Adipocyte (in vitro differentiated cells): ENCODE data around the gene CENPP.

Source experiments
- DNase-seq: peaks from one replicate; pipeline ENCODE4 v3.0.0-alpha.2; 2015; ENCODE audit warnings: low read depth
- H3K27me3 ChIP-seq: replicated peaks from 2 replicates; pipeline ENCODE4 v1.7.0; 2013; ENCODE audit warnings: mild to moderate bottlenecking, low read length, moderate library complexity; ENCODE audit not compliant: control insufficient read depth, insufficient read depth
- H3K36me3 ChIP-seq: 2 replicates; pipeline ENCODE4 v1.7.0; 2013; ENCODE audit warnings: low read length, mild to moderate bottlenecking, moderate library complexity; ENCODE audit not compliant: control insufficient read depth, insufficient read depth, severe bottlenecking
- H3K4me1 ChIP-seq: 2 replicates; pipeline ENCODE4 v1.7.0; 2013; ENCODE audit warnings: mild to moderate bottlenecking, low read length, moderate library complexity; ENCODE audit not compliant: control insufficient read depth, insufficient read depth
- H3K4me3 ChIP-seq: 2 replicates; pipeline ENCODE4 v1.7.0; 2013; ENCODE audit warnings: mild to moderate bottlenecking, low read length, moderate library complexity
- H3K9ac ChIP-seq: 2 replicates; pipeline ENCODE4 v1.7.0; 2013; ENCODE audit warnings: mild to moderate bottlenecking, low read length, moderate library complexity
- H3K9me3 ChIP-seq: 2 replicates; pipeline ENCODE4 v1.7.0; 2013; ENCODE audit warnings: mild to moderate bottlenecking, low read length, moderate library complexity; ENCODE audit not compliant: control insufficient read depth

Gene CENPP

DNA sequence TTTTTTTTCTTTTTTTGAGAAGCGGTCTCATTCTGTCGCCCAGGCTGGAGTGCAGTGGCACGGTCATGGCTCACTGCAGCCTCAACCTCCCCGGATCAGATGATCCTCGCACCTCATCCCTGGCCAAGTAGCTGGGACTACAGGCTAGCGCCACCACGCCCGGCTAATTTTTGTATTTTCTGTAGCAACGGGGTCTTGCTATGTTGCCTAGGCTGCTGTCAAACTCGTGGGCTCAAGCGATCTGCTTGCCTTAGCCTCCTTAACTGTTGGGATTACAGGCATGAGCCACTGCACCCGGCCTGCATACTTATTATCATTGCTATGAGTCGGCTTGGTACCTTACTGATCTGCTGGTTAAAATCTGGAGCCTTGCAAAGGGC is 31.5 kb upstream of the CENPP start:
- H3K4me3 ChIP-seq = peak overlapping the region; percentile 98

DNA sequence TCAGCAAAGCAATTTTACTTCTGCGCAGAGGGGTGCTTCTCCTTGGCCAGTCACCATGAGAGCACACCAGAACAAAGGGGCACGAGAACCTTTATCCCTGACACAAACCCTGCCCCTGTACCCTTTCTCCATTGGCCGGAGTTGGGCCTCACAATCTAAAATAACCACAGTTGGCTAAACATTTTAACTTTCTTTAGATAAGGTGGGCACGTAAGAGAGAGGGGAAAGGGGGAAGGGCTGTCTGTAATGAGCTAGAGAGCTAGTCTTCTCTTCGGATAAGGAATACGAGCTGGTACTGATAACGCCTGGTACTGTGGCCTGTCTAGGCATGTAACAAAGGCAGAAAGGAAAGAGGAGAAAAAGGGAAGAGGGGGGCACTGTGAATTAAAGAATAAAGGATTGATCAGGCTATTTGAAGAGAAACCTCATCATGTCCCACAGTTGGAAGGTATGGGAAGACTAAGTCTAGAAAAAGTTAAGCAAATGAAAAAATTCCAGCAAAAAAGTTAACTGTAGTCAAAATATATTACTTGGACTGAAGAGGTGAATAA is 30.4 kb upstream of the CENPP start:
- H3K9ac ChIP-seq = peak overlapping the region; percentile 99
- H3K27me3 ChIP-seq = no peaks in the 10 kb centered on the region
- no peak overlapping the region for H3K4me3 ChIP-seq
- no peak for DNase-seq
- peaks cover 32% of the 10 kb centered on the region for H3K4me1 ChIP-seq
- H3K36me3 ChIP-seq = peaks cover 47% of the 10 kb centered on the region
- H3K9me3 ChIP-seq = no peaks in the 10 kb centered on the region

More for the DNA sequence above, 31.5 kb upstream of the CENPP start:
- Histone ChIP-seq H3K9me3 (no peaks in the 10 kb centered on the region), H3K4me1 (peaks cover 37% of the 10 kb centered on the region), H3K27me3 (no peaks in the 10 kb centered on the region), H3K9ac (peak overlapping the region; percentile 99), H3K36me3 (peaks cover 39% of the 10 kb centered on the region)
- peak; percentile 29 for DNase-seq

DNA sequence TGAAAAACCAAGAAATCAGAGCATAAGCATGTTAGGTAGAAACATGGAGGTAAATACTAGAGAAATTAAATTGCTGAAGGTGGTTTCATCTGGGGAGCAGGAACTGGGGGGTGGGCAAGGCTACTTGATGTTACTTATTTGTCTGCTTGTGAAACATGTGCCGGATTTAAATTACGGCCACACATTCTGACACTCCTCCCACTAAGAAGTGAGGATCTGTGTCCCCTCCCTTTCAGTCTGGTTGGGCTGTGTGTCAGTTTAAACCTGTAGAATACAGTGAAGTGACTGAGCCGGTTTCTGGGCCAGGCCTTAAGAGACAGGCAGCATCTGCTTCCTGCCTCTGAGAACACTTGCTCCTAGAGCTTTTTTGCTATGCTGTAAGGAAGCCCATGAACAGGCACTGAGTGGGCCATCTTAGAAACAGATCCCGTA is 29.9 kb upstream of the CENPP start:
- DNase-seq = no peak
- Histone ChIP-seq H3K9ac (no peak overlapping the region), H3K36me3 (peaks cover 48% of the 10 kb centered on the region), H3K4me1 (peaks cover 31% of the 10 kb centered on the region), H3K27me3 (no peaks in the 10 kb centered on the region), H3K9me3 (no peaks in the 10 kb centered on the region), H3K4me3 (no peak overlapping the region)

DNA sequence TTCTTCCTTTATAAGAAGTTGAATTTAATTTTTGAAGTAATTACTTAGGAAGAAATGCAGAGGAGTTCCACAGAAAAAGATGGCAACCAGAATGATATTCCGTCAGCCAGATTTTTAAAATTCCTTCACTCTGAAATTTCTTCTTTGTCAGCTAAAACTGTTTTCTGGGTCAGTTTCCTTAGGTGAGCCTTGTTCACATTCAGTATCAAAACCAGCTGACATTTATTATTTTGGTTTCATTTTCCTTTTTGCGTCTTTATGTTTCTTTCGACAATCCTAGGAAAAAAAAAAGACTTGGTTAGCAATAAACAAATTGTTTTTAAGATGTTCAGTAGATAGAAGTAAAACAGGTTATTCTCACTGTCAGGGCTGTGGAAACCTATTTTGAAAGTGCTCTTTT is 28.1 kb upstream of the CENPP start:
- peaks cover 65% of the 10 kb centered on the region for H3K36me3 ChIP-seq
- no peak overlapping the region for H3K9ac ChIP-seq
- no peak overlapping the region for H3K4me3 ChIP-seq
- DNase-seq = no peak
- no peaks in the 10 kb centered on the region for H3K9me3 ChIP-seq
- H3K4me1 ChIP-seq = peaks cover 14% of the 10 kb centered on the region
- no peaks in the 10 kb centered on the region for H3K27me3 ChIP-seq

DNA sequence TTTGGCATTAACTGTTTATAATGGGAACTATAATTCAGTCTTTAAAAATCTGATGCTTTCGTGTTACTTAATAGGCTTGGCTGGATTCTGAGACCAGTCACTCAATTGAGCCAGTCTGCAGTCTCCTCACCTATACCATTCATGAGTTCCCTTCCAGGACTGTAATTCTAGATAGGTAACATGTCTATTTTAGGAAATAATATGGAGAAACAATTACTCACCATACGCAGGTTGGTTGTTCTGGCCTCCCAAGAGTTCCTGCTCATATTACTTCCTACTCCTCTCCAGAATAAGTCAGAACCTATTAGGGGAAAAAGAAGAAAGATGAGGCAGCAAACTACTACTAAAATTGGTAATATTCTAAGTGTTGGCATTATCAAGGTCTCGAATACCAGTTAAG is 27.7 kb upstream of the CENPP start:
- no peak for DNase-seq
- no peak overlapping the region for H3K9ac ChIP-seq
- H3K36me3 ChIP-seq = peaks cover 69% of the 10 kb centered on the region
- H3K27me3 ChIP-seq = no peaks in the 10 kb centered on the region
- no peaks in the 10 kb centered on the region for H3K9me3 ChIP-seq
- peaks cover 14% of the 10 kb centered on the region for H3K4me1 ChIP-seq
- no peak overlapping the region for H3K4me3 ChIP-seq

DNA sequence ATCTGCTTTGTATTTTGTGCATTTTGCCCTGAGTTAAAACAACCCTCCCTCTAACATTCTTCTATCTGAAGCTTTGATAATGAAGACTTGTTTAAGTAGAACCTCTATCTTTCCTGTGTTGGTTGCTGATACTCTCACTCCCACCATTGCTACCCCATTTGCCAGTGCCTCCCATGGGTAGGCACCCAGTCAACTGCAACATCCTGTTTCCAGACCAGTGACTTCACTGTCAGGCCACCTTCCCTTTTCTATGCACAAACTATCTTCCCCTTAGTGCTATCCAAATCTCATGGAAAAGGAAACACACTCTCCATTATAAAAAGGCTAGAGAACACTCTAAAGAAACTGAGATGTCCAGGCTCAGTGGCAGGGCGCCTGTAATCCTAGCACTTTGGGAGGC is 26.6 kb upstream of the CENPP start:
- no peaks in the 10 kb centered on the region for H3K27me3 ChIP-seq
- H3K9ac ChIP-seq = no peak overlapping the region
- H3K4me3 ChIP-seq = no peak overlapping the region
- peaks cover 80% of the 10 kb centered on the region for H3K36me3 ChIP-seq
- no peak for DNase-seq
- peaks cover 12% of the 10 kb centered on the region for H3K4me1 ChIP-seq
- H3K9me3 ChIP-seq = no peaks in the 10 kb centered on the region

DNA sequence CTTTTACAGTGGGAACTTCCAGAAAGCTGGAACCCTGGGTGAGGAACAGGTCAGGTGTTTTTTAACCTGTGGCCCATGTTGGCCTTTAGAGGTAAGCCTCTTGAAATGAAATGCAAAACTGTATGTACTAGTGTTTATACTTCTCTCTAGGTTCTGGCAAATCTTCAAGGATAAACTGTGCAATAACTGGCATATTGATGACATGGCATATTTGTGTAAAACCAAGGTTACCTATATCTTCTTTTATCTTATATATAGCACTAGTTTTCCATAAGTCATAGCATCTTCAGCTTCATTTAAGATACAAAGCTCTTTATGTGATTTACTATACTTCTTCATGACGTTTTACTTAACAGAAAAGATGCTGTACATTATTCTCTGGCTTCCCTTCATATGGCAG is 24.8 kb upstream of the CENPP start:
- Histone ChIP-seq H3K9me3 (no peaks in the 10 kb centered on the region), H3K36me3 (peaks cover 98% of the 10 kb centered on the region), H3K27me3 (no peaks in the 10 kb centered on the region), H3K9ac (no peak overlapping the region), H3K4me1 (no peaks in the 10 kb centered on the region), H3K4me3 (no peak overlapping the region)
- DNase-seq = no peak

DNA sequence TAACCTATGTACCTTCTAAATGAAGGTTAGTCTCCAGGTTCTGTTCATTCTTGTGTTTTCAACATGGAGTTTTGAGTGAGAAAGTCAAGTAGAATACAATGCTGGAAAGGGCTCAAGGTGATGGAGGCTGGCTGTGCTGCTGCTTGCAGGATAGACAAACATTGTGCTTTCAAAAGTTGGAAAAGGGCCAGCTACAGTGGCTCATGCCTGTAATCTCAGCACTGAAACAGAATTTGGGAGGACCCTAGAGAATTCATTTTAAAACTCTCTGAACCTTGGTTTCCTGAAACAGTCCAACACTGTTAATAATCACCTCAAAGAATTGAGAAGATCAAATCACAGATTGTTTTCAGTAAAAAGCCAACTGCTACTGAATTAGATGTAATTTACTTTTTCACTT is 16.9 kb upstream of the CENPP start:
- H3K27me3 ChIP-seq = no peaks in the 10 kb centered on the region
- no peak overlapping the region for H3K9ac ChIP-seq
- H3K4me1 ChIP-seq = peaks cover 9% of the 10 kb centered on the region
- no peaks in the 10 kb centered on the region for H3K9me3 ChIP-seq
- peaks cover 75% of the 10 kb centered on the region for H3K36me3 ChIP-seq
- peak; percentile 43 for DNase-seq
- no peak overlapping the region for H3K4me3 ChIP-seq

DNA sequence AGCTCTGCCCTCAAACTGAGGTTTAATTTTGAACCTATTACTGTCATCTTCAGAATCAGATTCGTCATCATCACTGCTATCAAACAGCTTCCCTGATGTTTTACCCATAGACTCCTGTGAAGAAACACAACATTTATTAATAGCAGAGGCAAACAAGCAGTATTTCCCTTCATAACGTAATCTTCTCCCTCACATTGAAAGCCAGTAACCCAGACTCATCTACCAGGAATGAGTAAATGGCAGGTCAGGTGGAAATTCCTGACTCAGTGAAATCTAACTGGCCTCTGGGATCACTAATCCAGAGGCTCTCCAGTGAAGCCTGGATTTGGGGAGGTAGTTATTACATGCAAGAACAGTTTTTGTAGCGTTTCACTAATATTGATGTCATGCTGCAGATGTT is 15.2 kb upstream of the CENPP start:
- Histone ChIP-seq H3K4me3 (no peak overlapping the region), H3K36me3 (peaks cover 71% of the 10 kb centered on the region), H3K9me3 (no peaks in the 10 kb centered on the region)

DNA sequence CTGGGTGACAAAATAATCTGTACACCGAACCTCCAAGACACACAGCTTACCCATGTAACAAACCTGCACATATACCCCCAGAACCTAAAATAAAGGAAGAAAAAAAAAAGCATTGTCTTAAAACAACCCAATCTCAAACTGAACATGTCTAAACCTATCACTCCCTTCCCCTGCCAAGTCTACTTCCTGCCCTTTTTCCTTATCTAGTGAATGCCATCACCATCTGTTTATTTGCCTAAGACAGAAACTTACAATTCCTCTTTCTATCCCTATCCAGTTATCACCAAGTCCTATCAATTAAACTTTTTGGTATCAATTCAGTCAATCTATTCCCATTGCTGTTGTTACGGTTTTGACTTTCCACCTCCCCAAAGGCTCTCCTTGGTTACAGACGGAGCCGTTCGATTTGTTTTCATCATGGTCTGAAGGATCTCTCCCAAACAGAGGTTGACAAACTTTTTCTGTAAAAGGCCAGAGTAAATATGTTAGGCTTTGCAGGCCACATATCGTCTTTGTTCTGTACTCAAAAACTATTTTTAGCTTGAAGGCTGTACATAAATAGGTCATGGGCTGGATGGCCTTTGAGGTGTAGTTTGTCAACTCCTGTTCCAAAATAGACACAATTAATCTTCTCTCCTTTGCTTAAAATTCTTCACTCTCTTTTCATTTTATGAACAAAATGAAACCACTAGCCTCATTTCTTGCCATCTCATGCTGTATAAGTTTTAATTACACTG is 12.7 kb upstream of the CENPP start:
- Histone ChIP-seq H3K4me1 (peaks cover 9% of the 10 kb centered on the region), H3K9ac (no peak overlapping the region), H3K9me3 (no peaks in the 10 kb centered on the region), H3K4me3 (no peak overlapping the region), H3K36me3 (peaks cover 70% of the 10 kb centered on the region), H3K27me3 (no peaks in the 10 kb centered on the region)
- peak; percentile 22 for DNase-seq

More for the DNA sequence above, 15.2 kb upstream of the CENPP start:
- Histone ChIP-seq H3K9ac (no peak overlapping the region), H3K27me3 (no peaks in the 10 kb centered on the region), H3K4me1 (peaks cover 9% of the 10 kb centered on the region)
- no peak for DNase-seq

DNA sequence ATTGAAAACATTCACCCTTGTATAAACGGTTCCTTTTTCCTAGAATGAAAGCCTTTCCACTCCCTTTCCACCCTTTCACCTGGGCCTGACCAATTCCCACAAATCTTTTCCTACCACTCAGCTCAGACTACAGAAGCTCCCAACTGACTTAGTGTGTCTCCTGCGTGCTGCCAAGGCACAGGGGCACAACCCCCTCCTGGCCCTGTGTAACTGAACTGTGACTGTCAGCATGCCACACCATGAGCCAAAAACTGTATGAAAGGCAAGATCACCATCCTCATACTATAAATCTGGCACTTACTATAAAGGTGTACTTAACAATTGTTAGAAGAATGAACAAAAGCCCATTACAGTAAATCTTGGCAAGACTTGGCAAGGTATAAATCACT is 12.1 kb upstream of the CENPP start:
- H3K36me3 ChIP-seq = peaks cover 70% of the 10 kb centered on the region

DNA sequence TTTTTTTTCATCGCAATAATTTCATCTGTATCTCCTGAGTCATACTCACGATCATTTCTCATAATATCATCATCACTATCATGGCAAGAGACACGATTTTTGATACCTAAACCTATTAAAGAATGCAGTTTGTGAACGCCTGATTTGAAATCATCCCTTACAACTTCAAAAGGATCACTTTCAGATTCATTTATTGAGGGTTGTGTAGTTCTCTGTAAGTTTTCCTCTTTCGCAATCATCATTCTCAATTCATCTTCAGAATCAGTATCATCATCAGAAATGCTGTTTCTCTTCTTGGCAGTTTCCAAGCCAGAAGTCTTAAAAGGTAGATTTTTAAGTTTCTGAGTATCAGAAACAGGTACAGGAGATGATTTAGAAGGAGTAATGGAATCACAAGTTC is 10.3 kb upstream of the CENPP start:
- Histone ChIP-seq H3K9ac (no peak overlapping the region), H3K4me3 (no peak overlapping the region), H3K4me1 (no peaks in the 10 kb centered on the region), H3K27me3 (no peaks in the 10 kb centered on the region), H3K36me3 (peaks cover 69% of the 10 kb centered on the region), H3K9me3 (no peaks in the 10 kb centered on the region)
- no peak for DNase-seq

More for the DNA sequence above, 12.1 kb upstream of the CENPP start:
- no peak for DNase-seq
- Histone ChIP-seq H3K4me1 (peaks cover 8% of the 10 kb centered on the region), H3K9ac (no peak overlapping the region), H3K9me3 (no peaks in the 10 kb centered on the region), H3K27me3 (no peaks in the 10 kb centered on the region), H3K4me3 (no peak overlapping the region)
